ENCODE measurements around the gene GUCD1. TPM values are rescaled to one million over a fixed set of nuclear protein-coding genes. Genes with fewer than 3 reads are reported as not detected.
"Not testable (repeated sequence)": the region's sequence is repeated elsewhere in the genome, so short reads cannot be mapped to it uniquely, and the experiment has no call there.

The GUCD1 gene
- total RNA-seq, 1 donor from 2014 or later = 291 TPM

- DNase-seq (no peak), ATAC-seq (ENCODE audit: poor library complexity) (no peak)
- intact Hi-C loops (cut with DNase I) = no loop called here
Measured at GRCh38 chr22:24578355-24579257, 23.7 kb upstream of the GUCD1 start.

GRCh38 chr22:24576778-24577177 is 21.8 kb upstream of the GUCD1 start:
- ATAC-seq (ENCODE audit: poor library complexity) = no peak
- intact Hi-C loops (cut with DNase I) = no loop called here
- no peak for DNase-seq

- ATAC-seq (ENCODE audit: poor library complexity) = no peak
- intact Hi-C loops (cut with DNase I) = no loop called here
Measured at GRCh38 chr22:24571266-24571665, 16.3 kb upstream of the GUCD1 start.

GRCh38 chr22:24567668-24568067 is 12.7 kb upstream of the GUCD1 start:
- ATAC-seq (ENCODE audit: poor library complexity) (no peak), DNase-seq (no peak)
- intact Hi-C loops (cut with DNase I) = no loop called here

More at GRCh38 chr22:24571266-24571665, 16.3 kb upstream of the GUCD1 start:
- no peak for DNase-seq

GRCh38 chr22:24566899-24567511 is 12.1 kb upstream of the GUCD1 start:
- intact Hi-C loops (cut with DNase I) = no loop called here
- DNase-seq (no peak), ATAC-seq (ENCODE audit: poor library complexity) (no peak)

- no peak for ATAC-seq (ENCODE audit: poor library complexity)
- DNase-seq = no peak
- intact Hi-C loops (cut with DNase I) = no loop called here
Measured at GRCh38 chr22:24565077-24565476, 10.1 kb upstream of the GUCD1 start.

GRCh38 chr22:24564376-24565058 is 9.6 kb upstream of the GUCD1 start:
- no peak for DNase-seq
- ATAC-seq (ENCODE audit: poor library complexity) = peak; percentile 92
- intact Hi-C loops (cut with DNase I) = no loop called here

- intact Hi-C loops (cut with DNase I) = no loop called here
- ATAC-seq (ENCODE audit: poor library complexity) (no peak), DNase-seq (no peak)
Measured at GRCh38 chr22:24563246-24563645, 8.3 kb upstream of the GUCD1 start.

GRCh38 chr22:24559471-24559870 is 4.5 kb upstream of the GUCD1 start:
- ATAC-seq (ENCODE audit: poor library complexity) = no peak
- intact Hi-C loops (cut with DNase I) = no loop called here
- DNase-seq = no peak

- intact Hi-C loops (cut with DNase I) = no loop called here
- DNase-seq (peak; percentile 100), ATAC-seq (ENCODE audit: poor library complexity) (peak; percentile 90)
Measured at GRCh38 chr22:24555165-24556039, 464 bp upstream of the GUCD1 start, which contains the start of gene SNRPD3. Gene SNRPD3 (plus strand): TSS chr22:24555999. CDS start chr22:24557675, 1,676 bp downstream.

- DNase-seq (peak; percentile 71), ATAC-seq (ENCODE audit: poor library complexity) (peak; percentile 14)
- intact Hi-C loops (cut with DNase I) = no loop called here
Measured at GRCh38 chr22:24553597-24554312, 1.2 kb downstream of the GUCD1 start.

GRCh38 chr22:24552503-24553286 is 2.2 kb downstream of the GUCD1 start:
- ATAC-seq (ENCODE audit: poor library complexity); DNase-seq; intact Hi-C loops (cut with DNase I): not testable (repeated sequence)

- no peak for DNase-seq
- intact Hi-C loops (cut with DNase I) = no loop called here
- ATAC-seq (ENCODE audit: poor library complexity) = no peak
Measured at GRCh38 chr22:24550902-24551435, 4.0 kb downstream of the GUCD1 start.

- DNase-seq = no peak
- ATAC-seq (ENCODE audit: poor library complexity) = no peak
- intact Hi-C loops (cut with DNase I) = no loop called here
Measured at GRCh38 chr22:24550028-24550901, 4.7 kb downstream of the GUCD1 start.

GRCh38 chr22:24548812-24549211 is 6.1 kb downstream of the GUCD1 start:
- ATAC-seq (ENCODE audit: poor library complexity) (no peak), DNase-seq (no peak)
- intact Hi-C loops (cut with DNase I) = no loop called here

GRCh38 chr22:24543679-24544243 is 11.2 kb downstream of the GUCD1 start:
- intact Hi-C loops (cut with DNase I) = no loop called here

More at GRCh38 chr22:24543679-24544243, 11.2 kb downstream of the GUCD1 start:
- DNase-seq (no peak), ATAC-seq (ENCODE audit: poor library complexity) (no peak)

Measured in Right ventricle myocardium superior (tissue), 1 donor.